Stimulated activated CD4-positive, alpha-beta T cell treated with anti-CD3 and anti-CD28 coated beads, Interleukin-2, amount 100 ng/mL, for 24 hours (primary cell): Measurements from ENCODE around the gene PELI1.
"Not testable (repeated sequence)": the region's sequence is repeated elsewhere in the genome, so short reads cannot be mapped to it uniquely, and the experiment has no call there.

Experiments
- DNase-seq, 2 donors: peaks; one replicate each; pipeline ENCODE4 v3.0.0-alpha.2; 2020

The PELI1 gene

GRCh38 chr2:64080179-64080578, 64.0 kb downstream of the PELI1 start:
- DNase-seq: no peak

- DNase-seq: not testable (repeated sequence)
Measured at GRCh38 chr2:64079688-64080087, 64.5 kb downstream of the PELI1 start.

GRCh38 chr2:64076828-64077227, 67.4 kb downstream of the PELI1 start:
- DNase-seq: not testable (repeated sequence)

GRCh38 chr2:64074616-64075015, 69.6 kb downstream of the PELI1 start:
- DNase-seq: not testable (repeated sequence)

- DNase-seq: no peak
Measured at GRCh38 chr2:64067326-64067725, 76.9 kb downstream of the PELI1 start.

- DNase-seq: no peak
Measured at GRCh38 chr2:64065516-64065915, 78.7 kb downstream of the PELI1 start.

GRCh38 chr2:64063924-64064331, 80.3 kb downstream of the PELI1 start:
- DNase-seq: no peak

- no peak for DNase-seq
Measured at GRCh38 chr2:64063454-64063853, 80.8 kb downstream of the PELI1 start.

- no peak for DNase-seq
Measured at GRCh38 chr2:64062840-64063239, 81.4 kb downstream of the PELI1 start.

GRCh38 chr2:64059270-64059669, 85.0 kb downstream of the PELI1 start:
- DNase-seq: no peak

- DNase-seq: no peak
Measured at GRCh38 chr2:64056021-64056420, 88.2 kb downstream of the PELI1 start.

- DNase-seq: no peak
Measured at GRCh38 chr2:64054161-64054915, 89.9 kb downstream of the PELI1 start.

- no peak for DNase-seq
Measured at GRCh38 chr2:64052463-64053241, 91.6 kb downstream of the PELI1 start.

GRCh38 chr2:64049633-64050220, 94.5 kb downstream of the PELI1 start:
- peak; percentile 61 to 69 for DNase-seq

GRCh38 chr2:64045938-64046337, 98.3 kb downstream of the PELI1 start:
- DNase-seq: no peak
